PC-3 (cell line): ENCODE data around the gene GPR6. TPM values are rescaled to one million over a fixed set of nuclear protein-coding genes. Genes with fewer than 3 reads are reported as not detected.

Experiments used
- ATAC-seq: fragments of 200-7000 bp; cut with Tn5 transposase; 2 replicates; pipeline ENCODE4 v1.9.1; 2020; ENCODE audit warnings: mild to moderate bottlenecking, moderate library complexity
- BruUV-seq: library from RNA; stranded (reverse); fragments of 400-500 nt; replicated peaks from 2 replicates; lab custom pipeline; 2021; lab: Mats Ljungman, UMichigan
- CTCF ChIA-PET: fragments of 300-600 bp; sonication (Branson Sonifier 250); formaldehyde crosslinking; loops from one replicate; lab custom pipeline; 2022; ENCODE audit warnings: antibody characterized with exemption; lab: Charles Lee
- POLR2A ChIA-PET: fragments of 300-600 bp; sonication (Branson Sonifier 250); formaldehyde crosslinking; loops from one replicate; lab custom pipeline; 2022; ENCODE audit warnings: antibody characterized with exemption; ENCODE audit not compliant: unreplicated experiment; lab: Charles Lee
- DNase-seq: peaks from one replicate; pipeline ENCODE4 v3.0.0-alpha.2; 2015
- H2AFZ ChIP-seq: fragments of 300-600 bp; sonication (generic); 2 replicates; pipeline ENCODE4 v1.6.0; 2016; ENCODE audit warnings: antibody characterized with exemption, low read length
- H3F3A ChIP-seq: fragments of 300-600 bp; sonication (generic); one replicate; pipeline ENCODE4 v1.6.0; 2017; ENCODE audit warnings: antibody characterized with exemption, low read length, control low read depth, mild to moderate bottlenecking; ENCODE audit not compliant: unreplicated experiment
- H3K27ac ChIP-seq: fragments of 300-600 bp; sonication (generic); 2 replicates; pipeline ENCODE4 v1.5.1; 2016; ENCODE audit warnings: mild to moderate bottlenecking, low read length
- H3K27me3 ChIP-seq: fragments of 300-600 bp; sonication (generic); 2 replicates; pipeline ENCODE4 v1.6.1; 2016; ENCODE audit warnings: low read length, mixed read lengths
- H3K36me3 ChIP-seq: fragments of 300-600 bp; sonication (generic); 2 replicates; pipeline ENCODE4 v1.6.1; 2016; ENCODE audit warnings: low read depth, mixed run types, low read length, mixed read lengths
- H3K4me1 ChIP-seq: fragments of 300-600 bp; sonication (generic); 2 replicates; pipeline ENCODE4 v1.5.1; 2016; ENCODE audit warnings: low read length; ENCODE audit not compliant: insufficient read depth
- H3K4me2 ChIP-seq: fragments of 300-600 bp; sonication (generic); 2 replicates; pipeline ENCODE4 v1.6.0; 2016; ENCODE audit warnings: low read length
- H3K4me3 ChIP-seq: fragments of 300-600 bp; sonication (generic); 2 replicates; pipeline ENCODE4 v1.5.1; 2016; ENCODE audit warnings: mild to moderate bottlenecking, low read length, mixed read lengths
- H3K79me2 ChIP-seq: fragments of 300-600 bp; sonication (generic); 2 replicates; pipeline ENCODE4 v1.6.1; 2017; ENCODE audit warnings: low read length, mixed read lengths
- H3K9ac ChIP-seq: fragments of 300-600 bp; sonication (generic); 2 replicates; pipeline ENCODE4 v1.6.0; 2016; ENCODE audit warnings: mild to moderate bottlenecking, low read length
- H3K9me2 ChIP-seq: fragments of 300-600 bp; sonication (generic); replicated peaks from 2 replicates; pipeline ENCODE4 v1.6.1; 2016; ENCODE audit warnings: mixed run types, low read length, mixed read lengths
- H3K9me3 ChIP-seq: fragments of 300-600 bp; sonication (generic); 2 replicates; pipeline ENCODE4 v1.6.1; 2016; ENCODE audit warnings: low read length, mixed read lengths
- H4K20me1 ChIP-seq: fragments of 300-600 bp; sonication (generic); 2 replicates; pipeline ENCODE4 v1.6.1; 2016; ENCODE audit warnings: low read length, mixed read lengths
- EZH2 ChIP-seq: fragments of 300-600 bp; sonication (generic); IDR thresholded peaks from one replicate; pipeline ENCODE4 v1.6.1; 2017; ENCODE audit warnings: antibody characterized with exemption, mild to moderate bottlenecking, low read length; ENCODE audit not compliant: unreplicated experiment
- EZH2phosphoT487 ChIP-seq: fragments of 300-600 bp; sonication (generic); IDR thresholded peaks from 2 replicates; pipeline ENCODE4 v1.6.1; 2018; ENCODE audit warnings: mild to moderate bottlenecking, antibody characterized with exemption, low read length, borderline replicate concordance
- intact Hi-C: fragments of 100-400 bp; cut with micrococcal nuclease; formaldehyde crosslinking; loops from 2 replicates; pipeline ENCODE4 v1.9.0; 2023
- total RNA-seq: library from RNA; depleted of rRNA; stranded (reverse); fragments of >200 nt; gene quantifications from 2 replicates; pipeline ENCODE4 v1.2.3, GENCODE V29; 2014
- TF ChIP-seq, protein P1 (sequence below): fragments of 300-600 bp; sonication (generic); conservative IDR thresholded peaks from 2 replicates; pipeline ENCODE4 v1.5.1; 2017; ENCODE audit warnings: antibody characterized with exemption, low read depth, mild to moderate bottlenecking, low read length

Gene GPR6
- total RNA-seq, 1 experiment from 2014 or later, result not detected

DNA sequence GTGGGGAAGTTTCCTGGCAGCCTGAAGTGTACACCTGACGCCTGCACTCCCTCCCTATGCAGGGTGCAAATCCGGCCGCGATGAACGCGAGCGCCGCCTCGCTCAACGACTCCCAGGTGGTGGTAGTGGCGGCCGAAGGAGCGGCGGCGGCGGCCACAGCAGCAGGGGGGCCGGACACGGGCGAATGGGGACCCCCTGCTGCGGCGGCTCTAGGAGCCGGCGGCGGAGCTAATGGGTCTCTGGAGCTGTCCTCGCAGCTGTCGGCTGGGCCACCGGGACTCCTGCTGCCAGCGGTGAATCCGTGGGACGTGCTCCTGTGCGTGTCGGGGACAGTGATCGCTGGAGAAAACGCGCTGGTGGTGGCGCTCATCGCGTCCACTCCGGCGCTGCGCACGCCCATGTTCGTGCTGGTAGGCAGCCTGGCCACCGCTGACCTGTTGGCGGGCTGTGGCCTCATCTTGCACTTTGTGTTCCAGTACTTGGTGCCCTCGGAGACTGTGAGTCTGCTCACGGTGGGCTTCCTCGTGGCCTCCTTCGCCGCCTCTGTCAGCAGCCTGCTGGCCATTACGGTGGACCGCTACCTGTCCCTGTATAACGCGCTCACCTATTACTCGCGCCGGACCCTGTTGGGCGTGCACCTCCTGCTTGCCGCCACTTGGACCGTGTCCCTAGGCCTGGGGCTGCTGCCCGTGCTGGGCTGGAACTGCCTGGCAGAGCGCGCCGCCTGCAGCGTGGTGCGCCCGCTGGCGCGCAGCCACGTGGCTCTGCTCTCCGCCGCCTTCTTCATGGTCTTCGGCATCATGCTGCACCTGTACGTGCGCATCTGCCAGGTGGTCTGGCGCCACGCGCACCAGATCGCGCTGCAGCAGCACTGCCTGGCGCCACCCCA, 1.2 kb downstream of the GPR6 start:
- DNase-seq (no peak), ATAC-seq (no peak)
- BruUV-seq, result no TSS peak
- Histone ChIP-seq H3K36me3 (no peaks in the 10 kb centered on the region), H3K4me2 (no peak overlapping the region), H3K4me3 (no peak overlapping the region), H3K79me2 (no peaks in the 10 kb centered on the region), H3K27ac (no peak overlapping the region), H3K4me1 (no peaks in the 10 kb centered on the region), H4K20me1 (no peaks in the 10 kb centered on the region), H3F3A (no peaks in the 10 kb centered on the region), H3K9me3 (no peaks in the 10 kb centered on the region), H3K27me3 (peaks cover 7% of the 10 kb centered on the region; the same call in 1 of the 2 replicates), H3K9me2 (no peaks in the 10 kb centered on the region), H3K9ac (no peak overlapping the region), H2AFZ (no peak overlapping the region)
- intact Hi-C loops, result no loop called here
- POLR2A ChIA-PET, result no interaction called here
- TF ChIP-seq, protein P1, sequence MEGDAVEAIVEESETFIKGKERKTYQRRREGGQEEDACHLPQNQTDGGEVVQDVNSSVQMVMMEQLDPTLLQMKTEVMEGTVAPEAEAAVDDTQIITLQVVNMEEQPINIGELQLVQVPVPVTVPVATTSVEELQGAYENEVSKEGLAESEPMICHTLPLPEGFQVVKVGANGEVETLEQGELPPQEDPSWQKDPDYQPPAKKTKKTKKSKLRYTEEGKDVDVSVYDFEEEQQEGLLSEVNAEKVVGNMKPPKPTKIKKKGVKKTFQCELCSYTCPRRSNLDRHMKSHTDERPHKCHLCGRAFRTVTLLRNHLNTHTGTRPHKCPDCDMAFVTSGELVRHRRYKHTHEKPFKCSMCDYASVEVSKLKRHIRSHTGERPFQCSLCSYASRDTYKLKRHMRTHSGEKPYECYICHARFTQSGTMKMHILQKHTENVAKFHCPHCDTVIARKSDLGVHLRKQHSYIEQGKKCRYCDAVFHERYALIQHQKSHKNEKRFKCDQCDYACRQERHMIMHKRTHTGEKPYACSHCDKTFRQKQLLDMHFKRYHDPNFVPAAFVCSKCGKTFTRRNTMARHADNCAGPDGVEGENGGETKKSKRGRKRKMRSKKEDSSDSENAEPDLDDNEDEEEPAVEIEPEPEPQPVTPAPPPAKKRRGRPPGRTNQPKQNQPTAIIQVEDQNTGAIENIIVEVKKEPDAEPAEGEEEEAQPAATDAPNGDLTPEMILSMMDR, result no peak
- no peak for TF ChIP-seq EZH2
- TF ChIP-seq EZH2phosphoT487, result no peak
- CTCF ChIA-PET, result no interaction called here

- intact Hi-C loops, result no loop called here
- no peaks in the 10 kb centered on the region; the same call in 1 of the 2 replicates for H3K27me3 ChIP-seq
- no peaks in the 10 kb centered on the region for H3K9me2 ChIP-seq
- H3K4me3 ChIP-seq, result no peak overlapping the region
- ChIA-PET POLR2A (no interaction called here), CTCF (no interaction called here)
- H3K9me3 ChIP-seq, result no peaks in the 10 kb centered on the region
- TF ChIP-seq, protein P1, result no peak
- TF ChIP-seq EZH2phosphoT487 (no peak), EZH2 (no peak)
- no peak overlapping the region for H3K27ac ChIP-seq
- no peaks in the 10 kb centered on the region for H3K79me2 ChIP-seq
- H2AFZ ChIP-seq, result no peak overlapping the region
- ATAC-seq (no peak), DNase-seq (no peak)
- no peaks in the 10 kb centered on the region for H4K20me1 ChIP-seq
- H3K9ac ChIP-seq, result no peak overlapping the region
- H3F3A ChIP-seq, result no peaks in the 10 kb centered on the region
- H3K36me3 ChIP-seq, result no peaks in the 10 kb centered on the region
- no peak overlapping the region for H3K4me2 ChIP-seq
- no peaks in the 10 kb centered on the region for H3K4me1 ChIP-seq
- BruUV-seq, result no TSS peak
These were observed 6.3 kb downstream of the GPR6 start for GRCh38 chr6:109984410-109984809.

DNA sequence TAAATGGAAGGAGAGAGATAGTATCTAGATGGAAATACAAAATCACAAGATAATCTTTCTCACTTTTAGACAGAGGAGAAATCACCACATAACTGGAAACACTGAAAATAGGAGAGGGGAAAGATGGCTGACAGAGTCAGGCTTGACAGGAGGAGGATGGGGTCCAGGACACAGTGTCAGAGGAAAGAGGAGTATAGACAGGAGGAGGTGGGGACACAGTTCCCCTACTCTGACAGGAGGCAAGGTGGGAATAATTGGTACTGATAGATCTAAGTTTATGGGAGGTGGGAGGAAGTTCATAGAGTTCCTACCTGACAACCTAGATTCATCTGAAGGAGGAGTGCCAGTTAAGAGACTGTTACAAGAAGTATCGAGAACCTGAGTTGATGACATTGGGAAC, 9.1 kb downstream of the GPR6 start:
- DNase-seq (no peak), ATAC-seq (no peak)
- no peak overlapping the region for H2AFZ ChIP-seq
- no peak overlapping the region for H3K27ac ChIP-seq
- POLR2A ChIA-PET, result no interaction called here
- H3F3A ChIP-seq, result no peaks in the 10 kb centered on the region
- H3K9ac ChIP-seq, result no peak overlapping the region
- CTCF ChIA-PET, result no interaction called here
- H3K9me3 ChIP-seq, result no peaks in the 10 kb centered on the region
- no peaks in the 10 kb centered on the region for H3K4me1 ChIP-seq
- no peaks in the 10 kb centered on the region for H3K79me2 ChIP-seq
- no peaks in the 10 kb centered on the region for H4K20me1 ChIP-seq
- H3K36me3 ChIP-seq, result no peaks in the 10 kb centered on the region
- H3K4me2 ChIP-seq, result no peak overlapping the region
- H3K27me3 ChIP-seq, result peaks cover 3% of the 10 kb centered on the region
- H3K4me3 ChIP-seq, result no peak overlapping the region
- TF ChIP-seq EZH2 (no peak), EZH2phosphoT487 (no peak)
- TF ChIP-seq, protein P1, result no peak
- no peaks in the 10 kb centered on the region for H3K9me2 ChIP-seq
- intact Hi-C loops, result no loop called here
- no TSS peak for BruUV-seq
